A673 (cell line): Measurements from ENCODE around the gene SYT9. TPM values are rescaled to one million over a fixed set of nuclear protein-coding genes. Genes with fewer than 3 reads are reported as not detected.

ENCODE experiments used
- BruUV-seq: library from RNA; stranded (reverse); fragments of 400-500 nt; replicated peaks from 2 replicates; lab custom pipeline; 2021; lab: Mats Ljungman, UMichigan
- CTCF ChIA-PET: fragments of 300-600 bp; sonication (Branson Sonifier 250); formaldehyde crosslinking; loops from one replicate; lab custom pipeline; 2022; ENCODE audit warnings: antibody characterized with exemption; lab: Charles Lee
- POLR2A ChIA-PET: fragments of 300-600 bp; sonication (Branson Sonifier 250); formaldehyde crosslinking; loops from one replicate; lab custom pipeline; 2022; ENCODE audit warnings: antibody characterized with exemption; ENCODE audit not compliant: low non-redundant PET; lab: Charles Lee
- DNase-seq: peaks from one replicate; pipeline ENCODE4 v3.0.0-alpha.2; 2015; ENCODE audit warnings: low spot score
- H3K27ac ChIP-seq: fragments of 200-600 bp; sonication (generic); 2 replicates; pipeline ENCODE4 v1.5.1; 2016; ENCODE audit warnings: mixed run types, low read depth, mild to moderate bottlenecking, mixed read lengths, antibody characterized with exemption, low read length; ENCODE audit not compliant: poor library complexity, severe bottlenecking
- H3K27me3 ChIP-seq: fragments of 200-600 bp; sonication (generic); replicated peaks from 2 replicates; pipeline ENCODE4 v1.6.1; 2017; ENCODE audit warnings: mixed run types, low read depth, mild to moderate bottlenecking, mixed read lengths, antibody characterized with exemption, low read length; ENCODE audit not compliant: insufficient read depth, poor library complexity
- H3K36me3 ChIP-seq: fragments of 200-600 bp; sonication (generic); 2 replicates; pipeline ENCODE4 v1.6.1; 2016; ENCODE audit warnings: mixed run types, mild to moderate bottlenecking, mixed read lengths, antibody characterized with exemption, low read length; ENCODE audit not compliant: insufficient read depth, poor library complexity, severe bottlenecking
- H3K4me1 ChIP-seq: fragments of 200-600 bp; sonication (generic); 2 replicates; pipeline ENCODE4 v1.6.1; 2017; ENCODE audit warnings: mixed run types, mild to moderate bottlenecking, mixed read lengths, antibody characterized with exemption, low read length; ENCODE audit not compliant: insufficient read depth, poor library complexity, severe bottlenecking
- H3K4me3 ChIP-seq: fragments of 200-600 bp; sonication (generic); 2 replicates; pipeline ENCODE4 v1.5.1; 2016; ENCODE audit warnings: low read depth, mixed run types, mild to moderate bottlenecking, mixed read lengths, low read length; ENCODE audit not compliant: poor library complexity, severe bottlenecking
- H3K9me3 ChIP-seq: fragments of 200-600 bp; sonication (generic); 2 replicates; pipeline ENCODE4 v1.6.1; 2016; ENCODE audit warnings: mixed run types, low read depth, mild to moderate bottlenecking, mixed read lengths, antibody characterized with exemption, low read length; ENCODE audit not compliant: poor library complexity, severe bottlenecking
- EZH2 ChIP-seq: fragments of 200-600 bp; sonication (generic); IDR thresholded peaks from 2 replicates; pipeline ENCODE4 v1.6.1; 2017; ENCODE audit warnings: borderline replicate concordance, low read depth, mild to moderate bottlenecking, mixed read lengths, antibody characterized with exemption, low read length; ENCODE audit not compliant: poor library complexity, severe bottlenecking
- intact Hi-C: fragments of 100-400 bp; cut with micrococcal nuclease; formaldehyde crosslinking; loops from one replicate; pipeline ENCODE4 v1.10.0; 2022; ENCODE audit not compliant: unreplicated experiment
- total RNA-seq: library from RNA; stranded (reverse); gene quantifications from 2 replicates; pipeline ENCODE4 v1.2.3, GENCODE V29; 2021
- TF ChIP-seq, protein P1 (sequence below): fragments of 300-800, 200-600 bp; sonication (generic); conservative IDR thresholded peaks from 2 replicates; pipeline ENCODE4 v1.5.1; 2017; ENCODE audit warnings: low read depth, mild to moderate bottlenecking, antibody characterized with exemption, low read length, moderate library complexity, mixed read lengths

Gene SYT9
- total RNA-seq, 1 experiment from 2014 or later = not detected

DNA sequence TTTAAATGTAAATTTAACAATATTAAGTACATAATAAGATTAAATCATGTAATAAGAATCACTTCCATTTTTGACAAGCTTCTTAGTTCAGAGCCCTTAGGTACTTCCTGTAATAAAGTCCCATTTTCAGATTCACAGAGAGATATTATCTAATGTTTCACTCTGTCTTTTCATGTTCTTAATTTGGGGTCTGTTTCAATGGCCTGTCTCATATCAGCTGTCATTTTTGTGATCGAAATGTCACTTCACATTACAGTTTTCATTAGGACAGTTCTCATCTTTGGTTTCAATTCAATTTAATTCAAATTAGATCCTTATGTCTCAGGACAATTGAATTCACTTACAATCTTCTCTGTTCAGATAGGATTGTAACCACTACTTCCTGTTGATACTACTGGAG, 211.0 kb downstream of the SYT9 start:
- Histone ChIP-seq H3K27me3 (peaks cover 10% of the 10 kb centered on the region), H3K36me3 (no peaks in the 10 kb centered on the region), H3K9me3 (no peaks in the 10 kb centered on the region), H3K4me3 (no peak overlapping the region), H3K27ac (no peak overlapping the region), H3K4me1 (no peaks in the 10 kb centered on the region)
- TF ChIP-seq EZH2 = no peak
- TF ChIP-seq, protein P1, sequence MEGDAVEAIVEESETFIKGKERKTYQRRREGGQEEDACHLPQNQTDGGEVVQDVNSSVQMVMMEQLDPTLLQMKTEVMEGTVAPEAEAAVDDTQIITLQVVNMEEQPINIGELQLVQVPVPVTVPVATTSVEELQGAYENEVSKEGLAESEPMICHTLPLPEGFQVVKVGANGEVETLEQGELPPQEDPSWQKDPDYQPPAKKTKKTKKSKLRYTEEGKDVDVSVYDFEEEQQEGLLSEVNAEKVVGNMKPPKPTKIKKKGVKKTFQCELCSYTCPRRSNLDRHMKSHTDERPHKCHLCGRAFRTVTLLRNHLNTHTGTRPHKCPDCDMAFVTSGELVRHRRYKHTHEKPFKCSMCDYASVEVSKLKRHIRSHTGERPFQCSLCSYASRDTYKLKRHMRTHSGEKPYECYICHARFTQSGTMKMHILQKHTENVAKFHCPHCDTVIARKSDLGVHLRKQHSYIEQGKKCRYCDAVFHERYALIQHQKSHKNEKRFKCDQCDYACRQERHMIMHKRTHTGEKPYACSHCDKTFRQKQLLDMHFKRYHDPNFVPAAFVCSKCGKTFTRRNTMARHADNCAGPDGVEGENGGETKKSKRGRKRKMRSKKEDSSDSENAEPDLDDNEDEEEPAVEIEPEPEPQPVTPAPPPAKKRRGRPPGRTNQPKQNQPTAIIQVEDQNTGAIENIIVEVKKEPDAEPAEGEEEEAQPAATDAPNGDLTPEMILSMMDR = no peak
- ChIA-PET POLR2A (no interaction called here), CTCF (no interaction called here)
- BruUV-seq = no TSS peak
- intact Hi-C loops = no loop called here
- DNase-seq = peak; percentile 10

DNA sequence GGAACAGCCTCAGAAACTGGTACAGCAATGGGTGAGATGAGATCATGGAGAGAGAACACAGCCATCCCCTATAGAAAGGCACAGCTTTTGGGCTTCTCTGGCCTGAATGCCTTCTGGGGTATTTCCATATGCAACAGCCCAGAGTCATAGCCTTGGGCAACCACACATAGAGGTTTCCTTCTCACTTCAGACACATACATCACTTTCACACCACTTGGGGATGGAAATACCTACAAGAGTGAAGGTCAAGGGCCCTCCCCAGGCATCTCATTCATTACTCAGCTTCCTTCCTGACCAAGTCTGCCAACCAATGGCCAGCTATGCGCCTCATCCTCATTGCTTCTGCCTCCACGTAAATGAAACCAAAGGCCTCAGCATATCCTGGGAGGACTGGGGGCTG, 215.9 kb downstream of the SYT9 start:
- DNase-seq = no peak
- intact Hi-C loops = no loop called here
- Histone ChIP-seq H3K4me1 (no peaks in the 10 kb centered on the region), H3K27ac (no peak overlapping the region), H3K27me3 (no peaks in the 10 kb centered on the region), H3K9me3 (no peaks in the 10 kb centered on the region), H3K4me3 (no peak overlapping the region), H3K36me3 (no peaks in the 10 kb centered on the region)
- ChIA-PET CTCF (no interaction called here), POLR2A (interaction anchor here (0.6 kb wide), 1 partner anchor 217 kb away, joined by 6 read pairs; no protein-coding TSS in a partner anchor)
- no TSS peak for BruUV-seq
- no peak for TF ChIP-seq EZH2
- TF ChIP-seq, protein P1 = no peak

DNA sequence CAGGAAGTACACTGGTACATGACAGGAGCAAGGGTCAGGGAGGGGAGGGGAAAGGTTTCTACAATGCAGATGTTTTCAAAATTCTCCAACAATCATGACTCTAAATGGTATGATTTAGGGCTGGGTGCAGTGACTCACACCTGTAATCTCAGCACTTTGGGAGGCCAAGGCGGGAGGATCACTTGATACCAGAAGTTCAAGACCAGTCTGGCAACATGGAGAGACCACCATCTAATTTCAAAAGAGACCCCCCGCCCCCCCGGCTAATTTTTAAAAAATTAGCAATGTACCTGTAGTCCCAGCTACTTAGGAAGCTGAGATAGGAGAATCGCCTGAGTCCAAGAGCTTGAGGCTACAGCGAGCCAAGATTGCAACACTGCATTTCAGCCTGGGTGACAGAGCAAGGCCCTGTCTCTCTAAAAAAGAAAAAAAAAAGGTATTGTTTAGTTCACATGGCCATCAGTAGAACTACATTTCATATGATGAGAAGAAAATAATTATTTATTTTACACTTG, 217.7 kb downstream of the SYT9 start:
- Histone ChIP-seq H3K9me3 (no peaks in the 10 kb centered on the region), H3K27ac (no peak overlapping the region), H3K4me1 (no peaks in the 10 kb centered on the region), H3K27me3 (no peaks in the 10 kb centered on the region), H3K4me3 (no peak overlapping the region), H3K36me3 (no peaks in the 10 kb centered on the region)
- no peak for DNase-seq
- TF ChIP-seq, protein P1 = no peak
- TF ChIP-seq EZH2 = no peak
- ChIA-PET CTCF (no interaction called here), POLR2A (no interaction called here)
- no TSS peak for BruUV-seq
- intact Hi-C loops = no loop called here
